Keratinocyte (primary cell): ENCODE data around the gene FTSJ3.

ENCODE experiments used
- EZH2 ChIP-seq: IDR thresholded peaks from one replicate; pipeline ENCODE4 v1.6.1; 2012; ENCODE audit warnings: inconsistent platforms, mild to moderate bottlenecking, low read length, moderate library complexity
- TF ChIP-seq, protein P1 (sequence below), 3 experiments: IDR thresholded peaks in 1 of 3; conservative IDR thresholded peaks in 1 of 3; optimal IDR thresholded peaks in 1 of 3; 2 replicates in 2 of 3; 3 replicates in 1 of 3; pipeline versions ENCODE3 to v1.5.1; 2011; ENCODE audit warnings: low read length in 3 of 3, mild to moderate bottlenecking in 3 of 3, moderate library complexity in 2 of 3, control low read depth in 1 of 3, inconsistent platforms in 1 of 3; ENCODE audit not compliant: insufficient read depth in 2 of 3; ENCODE audit errors: extremely low read depth in 1 of 3

DNA sequence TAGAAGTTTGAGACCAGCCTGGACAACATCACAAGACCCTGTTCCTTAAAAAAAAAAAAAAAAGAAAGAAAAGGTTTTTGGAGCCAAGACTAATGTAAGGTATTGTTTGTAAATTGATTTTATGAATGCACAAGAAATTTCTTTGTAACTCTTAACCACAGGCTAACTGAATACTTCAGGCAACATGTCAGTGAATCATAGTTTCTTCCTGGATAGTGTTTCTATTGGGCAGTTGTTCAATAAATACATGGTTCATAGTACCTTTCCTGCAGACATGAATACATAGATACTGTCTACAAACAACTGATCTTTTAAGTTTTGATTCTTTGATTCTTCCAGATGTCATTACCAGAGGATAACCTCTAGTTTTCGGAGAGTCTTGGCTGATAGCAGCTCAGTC lies 41.9 kb downstream of the FTSJ3 start:
- TF ChIP-seq, protein P1, sequence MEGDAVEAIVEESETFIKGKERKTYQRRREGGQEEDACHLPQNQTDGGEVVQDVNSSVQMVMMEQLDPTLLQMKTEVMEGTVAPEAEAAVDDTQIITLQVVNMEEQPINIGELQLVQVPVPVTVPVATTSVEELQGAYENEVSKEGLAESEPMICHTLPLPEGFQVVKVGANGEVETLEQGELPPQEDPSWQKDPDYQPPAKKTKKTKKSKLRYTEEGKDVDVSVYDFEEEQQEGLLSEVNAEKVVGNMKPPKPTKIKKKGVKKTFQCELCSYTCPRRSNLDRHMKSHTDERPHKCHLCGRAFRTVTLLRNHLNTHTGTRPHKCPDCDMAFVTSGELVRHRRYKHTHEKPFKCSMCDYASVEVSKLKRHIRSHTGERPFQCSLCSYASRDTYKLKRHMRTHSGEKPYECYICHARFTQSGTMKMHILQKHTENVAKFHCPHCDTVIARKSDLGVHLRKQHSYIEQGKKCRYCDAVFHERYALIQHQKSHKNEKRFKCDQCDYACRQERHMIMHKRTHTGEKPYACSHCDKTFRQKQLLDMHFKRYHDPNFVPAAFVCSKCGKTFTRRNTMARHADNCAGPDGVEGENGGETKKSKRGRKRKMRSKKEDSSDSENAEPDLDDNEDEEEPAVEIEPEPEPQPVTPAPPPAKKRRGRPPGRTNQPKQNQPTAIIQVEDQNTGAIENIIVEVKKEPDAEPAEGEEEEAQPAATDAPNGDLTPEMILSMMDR (optimal IDR thresholded peaks at IDR 0.05 in 1 of 3, IDR thresholded peaks at IDR 0.05 in 1 of 3, conservative IDR thresholded peaks at IDR 0.05 in 1 of 3; ENCODE audit: extremely low read depth in 1 of 3, insufficient read depth in 2 of 3, low read length in 3 of 3), result no peak
- no peak for TF ChIP-seq EZH2
